ENCODE data around the gene ZDHHC14. TPM values are rescaled to one million over a fixed set of nuclear protein-coding genes. Genes with fewer than 3 reads are reported as not detected.

ZDHHC14 gene
- total and polyA plus RNA-seq, 2 experiments from 2014 or later: 7.5 to 10.1 TPM

- no peaks in the 10 kb centered on the region for H3K36me3 ChIP-seq
- no peaks in the 10 kb centered on the region for H3K27me3 ChIP-seq
- H3K27ac ChIP-seq: no peak overlapping the region
- no peak overlapping the region for H3K4me3 ChIP-seq
- DNase-seq (ENCODE audit: low read depth in 1 of 2, low spot score in 1 of 2): no peak
- H3K4me1 ChIP-seq (ENCODE audit: low read depth): no peaks in the 10 kb centered on the region
- H3K9me3 ChIP-seq (ENCODE audit: low read depth): no peaks in the 10 kb centered on the region
- no peak for TF ChIP-seq CTCF (IDR thresholded peaks at IDR 0.05; ENCODE audit: low read depth, low read length)
These were observed 6.0 kb upstream of the ZDHHC14 start for GRCh38 chr6:157374889-157375443.

GRCh38 chr6:157376241-157376640, 4.7 kb upstream of the ZDHHC14 start:
- DNase-seq (ENCODE audit: low read depth in 1 of 2, low spot score in 1 of 2): no peak

GRCh38 chr6:157376706-157377230, 4.2 kb upstream of the ZDHHC14 start:
- no peak overlapping the region for H3K4me3 ChIP-seq
- no peaks in the 10 kb centered on the region for H3K27me3 ChIP-seq
- no peaks in the 10 kb centered on the region for H3K36me3 ChIP-seq
- no peaks in the 10 kb centered on the region for H3K4me1 ChIP-seq (ENCODE audit: low read depth)
- no peaks in the 10 kb centered on the region for H3K9me3 ChIP-seq (ENCODE audit: low read depth)
- DNase-seq (ENCODE audit: low read depth in 1 of 2, low spot score in 1 of 2): no peak
- no peak overlapping the region for H3K27ac ChIP-seq
- TF ChIP-seq CTCF (IDR thresholded peaks at IDR 0.05; ENCODE audit: low read depth, low read length): no peak

More at GRCh38 chr6:157376241-157376640, 4.7 kb upstream of the ZDHHC14 start:
- Histone ChIP-seq H3K27ac (no peak overlapping the region), H3K9me3 (ENCODE audit: low read depth) (no peaks in the 10 kb centered on the region), H3K4me3 (no peak overlapping the region), H3K36me3 (no peaks in the 10 kb centered on the region), H3K27me3 (no peaks in the 10 kb centered on the region), H3K4me1 (ENCODE audit: low read depth) (no peaks in the 10 kb centered on the region)
- TF ChIP-seq CTCF (IDR thresholded peaks at IDR 0.05; ENCODE audit: low read depth, low read length): no peak

GRCh38 chr6:157379656-157380457, 1.1 kb upstream of the ZDHHC14 start:
- H3K4me1 ChIP-seq (ENCODE audit: low read depth): peaks cover 10% of the 10 kb centered on the region
- peak; percentile 92 to 93 for DNase-seq (ENCODE audit: low read depth in 1 of 2, low spot score in 1 of 2)
- H3K9me3 ChIP-seq (ENCODE audit: low read depth): no peaks in the 10 kb centered on the region
- no peaks in the 10 kb centered on the region for H3K36me3 ChIP-seq
- no peak for TF ChIP-seq CTCF (IDR thresholded peaks at IDR 0.05; ENCODE audit: low read depth, low read length)
- H3K4me3 ChIP-seq: peak overlapping the region; percentile 87
- H3K27me3 ChIP-seq: peaks cover 24% of the 10 kb centered on the region
- H3K27ac ChIP-seq: peak overlapping the region; percentile 59

- H3K4me3 ChIP-seq: peak overlapping the region; percentile 87
- DNase-seq (ENCODE audit: low read depth in 1 of 2, low spot score in 1 of 2): no peak
- H3K36me3 ChIP-seq: no peaks in the 10 kb centered on the region
- H3K27ac ChIP-seq: peak overlapping the region; percentile 59
- peaks cover 10% of the 10 kb centered on the region for H3K4me1 ChIP-seq (ENCODE audit: low read depth)
- TF ChIP-seq CTCF (IDR thresholded peaks at IDR 0.05; ENCODE audit: low read depth, low read length): no peak
- peaks cover 24% of the 10 kb centered on the region for H3K27me3 ChIP-seq
- no peaks in the 10 kb centered on the region for H3K9me3 ChIP-seq (ENCODE audit: low read depth)
These were observed 572 bp upstream of the ZDHHC14 start for GRCh38 chr6:157380458-157380778.
